ENCODE data around the gene TMEM8B. TPM values are rescaled to one million over a fixed set of nuclear protein-coding genes. Genes with fewer than 3 reads are reported as not detected.

The TMEM8B gene
- total RNA-seq, 1 experiment from 2014 or later: 0.55 TPM

- no peak for DNase-seq (ENCODE audit: low read depth, low spot score)
- in situ Hi-C loops (cut with HindIII; ENCODE audit: low pct_unique_long_range_greater_than_20kb, low sequenced_read_pairs): no loop called here
These were observed 3.8 kb downstream of the TMEM8B start for GRCh38 chr9:35832814-35833213.

DNA sequence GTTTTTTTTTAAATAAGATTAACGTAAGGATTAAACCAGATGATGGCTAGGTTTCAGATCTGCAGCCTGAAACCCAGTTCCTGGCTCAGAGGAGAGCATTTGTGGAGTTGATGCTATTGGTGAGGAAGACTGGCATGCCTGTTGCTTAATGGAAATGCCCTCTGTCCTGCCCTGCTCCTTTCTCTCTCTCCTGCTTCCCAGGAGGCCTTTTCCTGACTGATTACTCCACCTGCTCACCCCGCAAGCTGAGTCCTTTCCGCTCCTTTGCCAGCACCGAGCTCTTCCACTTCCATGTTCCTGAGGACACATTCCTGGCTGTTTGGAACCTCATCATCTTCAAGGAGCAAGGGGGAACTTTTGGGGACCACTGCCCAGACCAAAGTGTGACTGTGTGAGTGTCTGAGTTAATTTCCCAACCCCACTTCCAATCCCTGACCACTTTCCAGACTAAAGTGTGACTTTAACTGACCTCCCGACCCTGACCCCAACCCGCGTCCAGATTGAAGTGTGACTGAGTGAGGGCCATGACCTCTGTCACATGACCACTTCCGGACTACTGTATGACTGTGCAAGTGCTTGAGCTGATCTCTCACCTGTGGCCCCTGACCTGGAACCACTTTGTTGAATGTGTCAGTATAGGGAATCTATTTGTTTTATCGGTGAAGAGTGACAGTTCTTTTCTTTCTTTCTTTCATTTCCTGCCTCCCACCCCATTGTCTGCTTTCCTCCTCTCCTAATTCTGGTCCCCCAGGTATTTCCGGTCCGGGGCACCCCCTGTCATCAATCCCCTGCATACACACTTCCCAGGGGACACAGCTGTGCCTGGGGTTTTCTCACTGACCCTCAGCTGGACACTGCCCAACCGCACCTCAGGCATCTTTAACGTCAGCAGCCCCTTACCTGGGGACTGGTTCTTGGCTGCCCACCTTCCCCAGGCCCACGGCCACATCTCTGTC, 5.5 kb downstream of the TMEM8B start:
- in situ Hi-C loops (cut with HindIII; ENCODE audit: low pct_unique_long_range_greater_than_20kb, low sequenced_read_pairs): no loop called here
- DNase-seq (ENCODE audit: low read depth, low spot score): no peak

DNA sequence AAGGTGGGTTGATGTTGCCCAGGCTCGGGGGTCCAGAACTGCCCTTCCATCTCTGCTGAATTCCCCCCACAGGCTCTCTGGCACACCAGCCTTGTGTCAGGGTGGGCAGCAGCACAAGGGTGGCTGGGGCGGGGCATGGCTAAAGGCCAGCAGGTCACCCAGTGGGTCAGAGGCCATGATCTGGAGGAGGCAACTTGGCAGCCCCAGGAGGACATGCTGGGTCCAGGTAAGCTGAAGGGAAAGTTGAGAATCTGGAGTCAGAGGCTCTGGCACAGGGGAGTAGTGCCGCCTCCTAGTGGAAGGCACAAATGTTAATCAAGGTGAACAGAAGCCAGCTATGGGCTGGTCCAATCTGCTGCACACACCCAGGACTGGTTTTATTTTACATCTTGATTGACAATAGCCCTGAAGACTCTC, 6.2 kb downstream of the TMEM8B start:
- peak; percentile 29 for DNase-seq (ENCODE audit: low read depth, low spot score)
- in situ Hi-C loops (cut with HindIII; ENCODE audit: low pct_unique_long_range_greater_than_20kb, low sequenced_read_pairs): no loop called here

GRCh38 chr9:35835766-35836165, 6.7 kb downstream of the TMEM8B start:
- no peak for DNase-seq (ENCODE audit: low read depth, low spot score)
- in situ Hi-C loops (cut with HindIII; ENCODE audit: low pct_unique_long_range_greater_than_20kb, low sequenced_read_pairs): no loop called here

DNA sequence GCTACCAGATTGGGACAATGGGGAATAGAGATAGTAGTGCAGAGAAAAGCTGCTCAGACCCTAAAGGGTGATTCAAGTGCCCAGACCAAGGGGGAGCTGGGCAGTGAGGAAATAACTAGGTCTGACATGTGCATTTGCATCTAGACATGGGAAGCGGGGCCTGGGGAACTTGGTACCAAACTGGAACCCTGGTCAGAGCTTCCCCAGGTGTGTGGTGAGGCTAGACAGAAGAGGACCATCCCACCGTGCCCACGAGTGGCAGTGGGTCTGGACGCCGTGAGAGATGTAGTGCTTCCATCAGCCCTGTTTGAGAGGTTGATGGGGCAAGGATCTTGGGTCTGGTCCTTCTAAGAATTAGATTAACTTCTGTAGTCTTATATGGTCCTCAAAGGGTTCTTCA, 7.6 kb downstream of the TMEM8B start:
- in situ Hi-C loops (cut with HindIII; ENCODE audit: low pct_unique_long_range_greater_than_20kb, low sequenced_read_pairs): no loop called here
- DNase-seq (ENCODE audit: low read depth, low spot score): no peak

DNA sequence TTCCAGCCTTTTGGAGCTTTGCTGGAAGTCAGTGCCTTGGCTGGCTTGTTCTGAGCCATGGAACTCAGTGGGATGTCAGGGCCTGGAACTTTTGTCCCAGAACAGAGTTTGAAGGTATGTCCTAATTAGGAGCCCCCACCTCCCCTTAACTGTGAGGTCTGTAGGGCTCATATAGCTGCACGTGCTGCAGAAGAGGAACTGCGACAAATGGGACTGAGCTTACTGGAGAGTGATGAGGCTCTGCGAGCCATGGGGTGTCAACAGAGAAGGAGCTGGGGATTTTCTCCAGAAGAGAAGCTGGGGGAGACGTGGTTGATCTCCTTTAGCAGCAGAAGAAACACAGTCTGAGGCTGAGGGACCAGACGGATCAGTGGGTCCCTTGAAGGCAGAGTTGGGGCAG, 10.9 kb downstream of the TMEM8B start:
- in situ Hi-C loops (cut with HindIII; ENCODE audit: low pct_unique_long_range_greater_than_20kb, low sequenced_read_pairs): no loop called here
- no peak for DNase-seq (ENCODE audit: low read depth, low spot score)

GRCh38 chr9:35840881-35841644, 12.0 kb downstream of the TMEM8B start:
- in situ Hi-C loops (cut with HindIII; ENCODE audit: low pct_unique_long_range_greater_than_20kb, low sequenced_read_pairs): no loop called here
- DNase-seq (ENCODE audit: low read depth, low spot score): no peak

DNA sequence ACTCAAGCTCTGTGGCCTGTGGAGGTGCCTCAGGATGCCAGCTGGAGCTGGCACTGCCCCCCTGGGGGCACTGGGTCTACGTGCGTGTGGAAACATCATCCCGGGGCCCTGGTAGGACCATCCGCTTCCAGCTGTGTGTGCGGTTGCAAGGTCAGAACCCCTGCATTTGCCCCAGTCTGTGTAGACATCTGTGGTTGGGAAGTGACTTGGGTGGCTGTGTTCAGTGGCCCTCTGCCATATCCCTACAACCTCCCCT, 12.5 kb downstream of the TMEM8B start:
- in situ Hi-C loops (cut with HindIII; ENCODE audit: low pct_unique_long_range_greater_than_20kb, low sequenced_read_pairs): no loop called here
- DNase-seq (ENCODE audit: low read depth, low spot score): no peak

GRCh38 chr9:35842020-35842745, 13.2 kb downstream of the TMEM8B start:
- DNase-seq (ENCODE audit: low read depth, low spot score): no peak
- in situ Hi-C loops (cut with HindIII; ENCODE audit: low pct_unique_long_range_greater_than_20kb, low sequenced_read_pairs): no loop called here

- no peak for DNase-seq (ENCODE audit: low read depth, low spot score)
- in situ Hi-C loops (cut with HindIII; ENCODE audit: low pct_unique_long_range_greater_than_20kb, low sequenced_read_pairs): no loop called here
These were observed 13.8 kb downstream of the TMEM8B start for GRCh38 chr9:35842795-35843194.

- in situ Hi-C loops (cut with HindIII; ENCODE audit: low pct_unique_long_range_greater_than_20kb, low sequenced_read_pairs): no loop called here
- peak; percentile 83 for DNase-seq (ENCODE audit: low read depth, low spot score)
These were observed 15.7 kb downstream of the TMEM8B start for GRCh38 chr9:35844628-35845270.

- DNase-seq (ENCODE audit: low read depth, low spot score): no peak
- in situ Hi-C loops (cut with HindIII; ENCODE audit: low pct_unique_long_range_greater_than_20kb, low sequenced_read_pairs): no loop called here
These were observed 17.1 kb downstream of the TMEM8B start for GRCh38 chr9:35845824-35846771.

DNA sequence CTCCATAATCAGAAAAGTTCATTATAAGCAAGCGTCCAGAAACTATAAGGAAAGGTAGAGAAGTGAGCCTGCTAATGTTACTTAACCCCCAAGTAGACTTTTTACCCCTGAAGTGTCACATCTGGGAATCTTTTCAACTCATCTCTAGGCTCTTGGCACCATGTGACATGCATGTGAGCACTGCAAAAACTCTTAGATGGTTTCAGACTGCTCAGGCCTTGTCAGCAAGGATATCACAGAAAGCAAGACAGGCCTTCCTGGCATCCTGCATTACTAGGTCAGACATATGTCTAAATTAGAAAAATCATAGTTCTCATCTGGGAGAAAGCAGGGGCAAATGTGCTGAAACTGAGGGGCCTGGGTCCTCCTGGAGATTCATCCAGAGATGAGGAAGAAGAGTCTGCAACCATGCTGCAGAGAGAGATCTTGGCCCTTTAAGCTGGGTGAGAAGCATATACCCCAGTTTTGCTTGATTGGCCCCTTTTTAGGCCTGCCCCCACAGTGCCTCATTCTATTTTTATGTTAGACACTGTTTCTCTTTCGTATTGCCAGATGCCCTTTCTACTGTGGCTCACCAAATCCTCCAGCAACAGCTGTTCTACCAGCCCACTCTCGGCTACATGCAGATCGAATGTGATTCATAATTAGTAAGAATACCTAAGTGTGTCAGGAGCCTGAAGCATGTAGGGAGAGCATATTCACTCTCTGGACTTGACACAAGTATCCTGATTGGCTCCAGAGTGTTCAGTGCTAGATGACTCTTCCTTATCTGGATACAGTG, 19.0 kb downstream of the TMEM8B start:
- in situ Hi-C loops (cut with HindIII; ENCODE audit: low pct_unique_long_range_greater_than_20kb, low sequenced_read_pairs): no loop called here
- no peak for DNase-seq (ENCODE audit: low read depth, low spot score)

- DNase-seq (ENCODE audit: low read depth, low spot score): no peak
- in situ Hi-C loops (cut with HindIII; ENCODE audit: low pct_unique_long_range_greater_than_20kb, low sequenced_read_pairs): no loop called here
These were observed 23.3 kb downstream of the TMEM8B start for GRCh38 chr9:35852267-35852815.

GRCh38 chr9:35852876-35853865, 24.1 kb downstream of the TMEM8B start:
- in situ Hi-C loops (cut with HindIII; ENCODE audit: low pct_unique_long_range_greater_than_20kb, low sequenced_read_pairs): no loop called here
- DNase-seq (ENCODE audit: low read depth, low spot score): no peak

All from SK-MEL-5 (cell line).